SK-N-SH (cell line): Measurements from ENCODE around the gene TEX101.

Source experiments
- CTCF ChIP-seq: fragments of 200-600 bp; sonication (generic); IDR thresholded peaks from 2 replicates; pipeline ENCODE4 v1.6.1; 2017; ENCODE audit warnings: antibody characterized with exemption, mild to moderate bottlenecking, moderate library complexity
- POLR2AphosphoS5 ChIP-seq: IDR thresholded peaks from 2 replicates; pipeline ENCODE4 v1.6.1; 2012; ENCODE audit warnings: low read depth, low read length
- SMC3 ChIP-seq: IDR thresholded peaks from 2 replicates; pipeline ENCODE4 v1.6.1; 2012; ENCODE audit warnings: low read depth, low read length, improper control_type of control experiment
- USF2 ChIP-seq: fragments of 150-350 bp; IDR thresholded peaks from 2 replicates; pipeline ENCODE4 v1.6.1; 2017; ENCODE audit warnings: antibody characterized with exemption, low read length, low read depth, borderline replicate concordance

GRCh38 chr19:43433689-43434088 is 19.0 kb downstream of the TEX101 start:
- TF ChIP-seq SMC3 (no peak), USF2 (no peak), CTCF (no peak), POLR2AphosphoS5 (no peak)
